Activated T-cell treated with anti-CD3 and anti-CD28 coated beads, Interleukin-2, amount 50 U/mL, for 48 hours (primary cell): Measurements from ENCODE around the gene PAAF1.

Source experiments
- DNase-seq, 2 experiments: peaks; one replicate each; pipeline ENCODE4 v3.0.0-alpha.2; 2020

Gene PAAF1

GRCh38 chr11:73974604-73975478, 98.0 kb downstream of the PAAF1 start:
- DNase-seq = no peak

GRCh38 chr11:73975479-73975757, 98.6 kb downstream of the PAAF1 start:
- DNase-seq = peak in 1 of 2 experiments; percentile 36

- peak in 1 of 2 experiments; percentile 35 for DNase-seq
These were observed 99.8 kb downstream of the PAAF1 start for GRCh38 chr11:73976451-73977151.

DNA sequence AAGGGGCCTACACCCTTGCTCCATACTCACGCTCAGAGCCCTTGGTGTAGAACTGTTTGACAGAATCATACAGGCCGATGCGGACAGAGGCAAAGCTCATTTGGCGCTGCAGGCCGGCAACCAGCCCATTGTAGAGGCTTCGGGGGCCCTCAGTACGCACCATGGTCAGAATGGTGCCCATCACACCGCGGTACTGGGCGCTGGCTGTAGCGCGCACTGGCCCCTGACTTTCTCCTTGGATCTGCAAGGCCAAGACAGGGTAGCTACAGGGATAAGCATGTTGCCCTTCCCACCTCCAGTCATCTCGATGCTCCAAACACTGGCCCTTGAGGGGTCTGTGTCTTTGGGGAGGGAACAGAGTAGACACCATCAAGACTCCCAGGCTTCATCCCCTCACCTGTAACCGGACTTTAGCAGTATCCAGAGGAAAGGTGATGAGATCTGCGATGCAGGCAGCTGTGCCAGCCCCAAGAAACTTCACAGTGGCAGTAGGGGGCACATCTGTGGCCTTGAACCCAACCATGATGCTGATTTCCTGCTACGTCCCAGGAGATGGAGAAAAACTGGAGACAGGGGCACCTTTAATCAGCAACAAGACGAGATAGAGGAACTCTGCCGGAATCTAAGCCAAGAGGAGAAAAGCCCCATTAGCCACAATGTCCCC, 101.2 kb downstream of the PAAF1 start:
- DNase-seq = no peak

DNA sequence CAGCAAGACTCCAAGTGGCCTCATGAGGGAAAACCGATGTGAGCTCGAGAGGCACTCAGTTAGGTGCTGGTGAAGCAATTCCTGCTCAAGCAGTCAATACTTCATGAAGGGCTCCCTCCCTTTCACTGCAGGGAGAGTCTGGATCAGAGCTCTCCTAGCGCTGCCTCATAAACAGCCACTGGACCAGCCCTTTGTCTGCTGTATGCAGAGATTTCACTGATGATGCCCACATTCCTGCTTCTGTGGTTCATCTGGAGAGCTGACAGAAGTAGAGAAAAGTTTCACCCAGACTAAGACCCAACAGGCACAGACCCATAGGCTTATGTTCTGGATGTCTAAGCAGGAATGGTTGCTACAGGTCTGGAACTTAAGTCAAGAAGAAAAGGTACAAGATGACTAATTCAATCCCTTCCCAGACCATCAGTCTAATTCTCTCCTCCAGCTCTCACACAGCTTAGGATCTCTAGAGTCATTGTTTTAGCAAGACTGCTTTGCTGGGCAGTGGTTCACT, 101.8 kb downstream of the PAAF1 start:
- no peak for DNase-seq

- DNase-seq = peak; percentile 72 to 80
These were observed 103.5 kb downstream of the PAAF1 start for GRCh38 chr11:73980001-73980961.
